SK-N-MC (cell line): Measurements from ENCODE around the gene VIP.
"Not testable (repeated sequence)": the region's sequence is repeated elsewhere in the genome, so short reads cannot be mapped to it uniquely, and the experiment has no call there.

Experiments
- EZH2 ChIP-seq: fragments of 200-600 bp; sonication (generic); IDR thresholded peaks from one replicate; pipeline ENCODE4 v1.6.1; 2017; ENCODE audit warnings: antibody characterized with exemption
- FOXP2 ChIP-seq: optimal IDR thresholded peaks from 2 replicates; pipeline ENCODE3; 2011; ENCODE audit warnings: mild to moderate bottlenecking, moderate library complexity; ENCODE audit not compliant: insufficient read depth; ENCODE audit errors: extremely low read length, control extremely low read depth
- POLR2AphosphoS5 ChIP-seq: IDR thresholded peaks from 2 replicates; pipeline ENCODE4 v1.6.1; 2012; ENCODE audit warnings: mild to moderate bottlenecking, low read depth, low read length, borderline replicate concordance

GRCh38 chr6:152703750-152704149 lies 46.8 kb upstream of the VIP start:
- TF ChIP-seq EZH2, FOXP2, POLR2AphosphoS5: not testable (repeated sequence)
